ENCODE results near the gene TENT4B. TPM values are rescaled to one million over a fixed set of nuclear protein-coding genes. Genes with fewer than 3 reads are reported as not detected.

Gene TENT4B
- total RNA-seq, 1 experiment from 2014 or later, result 16.9 TPM

- Histone ChIP-seq H2AFZ (ENCODE audit: low read depth, low read length, poor library complexity, severe bottlenecking) (no peak overlapping the region), H3K9me3 (ENCODE audit: control insufficient read depth in 1 of 2, insufficient read depth in 1 of 2, low read depth in 1 of 2, low read length in 2 of 2) (no peaks in the 10 kb centered on the region), H3K36me3 (ENCODE audit: control insufficient read depth in 1 of 2, insufficient read depth in 2 of 2, low read length in 2 of 2) (no peaks in the 10 kb centered on the region), H3K9ac (ENCODE audit: low read length) (no peak overlapping the region), H3K9me2 (ENCODE audit: insufficient read depth) (no peaks in the 10 kb centered on the region), H3K79me2 (ENCODE audit: insufficient read depth, low read length) (no peaks in the 10 kb centered on the region), H3K4me3 (replicated peaks in 1 of 2; ENCODE audit: low read depth in 1 of 2, low read length in 2 of 2) (no peak overlapping the region), H4K20me1 (ENCODE audit: insufficient read depth) (no peaks in the 10 kb centered on the region), H3K4me2 (ENCODE audit: low read length) (no peak overlapping the region), H3K4me1 (ENCODE audit: control insufficient read depth in 1 of 2, insufficient read depth in 2 of 2, low read length in 2 of 2) (peaks cover 11 to 25% of the 10 kb centered on the region in 2 experiments; a peak in 3 of 4 replicates), H3K27me3 (ENCODE audit: insufficient read depth, low read length) (no peaks in the 10 kb centered on the region), H3K27ac (ENCODE audit: low read depth, low read length) (no peak overlapping the region)
- ChIA-PET RAD21 (ENCODE audit: low non-redundant PET in 1 of 2, low total read pairs in 2 of 2, uncharacterized antibody in 2 of 2, unreplicated experiment in 2 of 2) (no interaction called here), POLR2A (no interaction called here), CTCF (no interaction called here)
- no peak for DNase-seq (ENCODE audit: low read depth, low spot score)
- BruUV-seq (replicated peaks), result no TSS peak
- no peak for ATAC-seq
- intact Hi-C loops (cut with micrococcal nuclease), result no loop called here
- TF ChIP-seq SRF (IDR thresholded peaks at IDR 0.05; ENCODE audit: low read depth), result no peak
- no peak for TF ChIP-seq CTCF (IDR thresholded peaks at IDR 0.05 in 2 of 3, conservative IDR thresholded peaks at IDR 0.05 in 1 of 3; ENCODE audit: borderline replicate concordance in 1 of 3, insufficient read depth in 1 of 3, low read depth in 2 of 3, low read length in 2 of 3)
- no peak for TF ChIP-seq MAX (IDR thresholded peaks at IDR 0.05)
- no peak for TF ChIP-seq CBX3 (IDR thresholded peaks at IDR 0.05; ENCODE audit: low read depth)
- TF ChIP-seq REST (IDR thresholded peaks at IDR 0.05; ENCODE audit: low read depth), result no peak
- no peak for TF ChIP-seq CEBPB (IDR thresholded peaks at IDR 0.05; ENCODE audit: low read depth)
- no peak for TF ChIP-seq ZBTB33 (IDR thresholded peaks at IDR 0.05; ENCODE audit: extremely low read depth, insufficient replicate concordance, low read length)
- no peak for TF ChIP-seq ELF1 (IDR thresholded peaks at IDR 0.05; ENCODE audit: borderline replicate concordance, low read depth)
- no peak for TF ChIP-seq SIN3A (IDR thresholded peaks at IDR 0.05; ENCODE audit: low read depth)
- TF ChIP-seq ATF3 (IDR thresholded peaks at IDR 0.05), result no peak
These were observed 95.0 kb downstream of the TENT4B start for GRCh38 chr16:50247906-50248608.

All from HCT116 (cell line).